HL-60 (cell line): ENCODE results near the gene KDM4C.

Source experiments
- DNase-seq, 2 experiments: peaks; one replicate each; pipeline ENCODE4 v3.0.0-alpha.2; 2010 to 2020; ENCODE audit warnings: low read depth in 1 of 2, low spot score in 1 of 2
- H3K27ac ChIP-seq: fragments of 250-450 bp; sonication (Bioruptor Pico); replicated peaks from 2 replicates; pipeline ENCODE4 v1.5.1; 2020; ENCODE audit warnings: mild to moderate bottlenecking, moderate library complexity
- H3K27me3 ChIP-seq: fragments of 250-450 bp; sonication (Bioruptor Pico); 2 replicates; pipeline ENCODE4 v1.5.1; 2021; ENCODE audit warnings: mild to moderate bottlenecking, moderate library complexity; ENCODE audit not compliant: insufficient read depth, poor library complexity, severe bottlenecking
- H3K4me3 ChIP-seq: replicated peaks from 2 replicates; pipeline ENCODE4 v1.5.1; 2011; ENCODE audit warnings: mild to moderate bottlenecking, control low read depth, low read length; ENCODE audit not compliant: insufficient read depth
- GABPA ChIP-seq: IDR thresholded peaks from 2 replicates; pipeline ENCODE4 v1.6.1; 2012; ENCODE audit warnings: low read depth
- POLR2AphosphoS5 ChIP-seq: IDR thresholded peaks from 2 replicates; pipeline ENCODE4 v1.6.1; 2012; ENCODE audit warnings: low read depth
- SPI1 ChIP-seq: IDR thresholded peaks from 2 replicates; pipeline ENCODE4 v1.6.1; 2012; ENCODE audit warnings: low read depth, mild to moderate bottlenecking, borderline replicate concordance
- TF ChIP-seq, protein P1 (sequence below): IDR thresholded peaks from 2 replicates; pipeline ENCODE4 v1.6.1; 2012; ENCODE audit warnings: low read depth; ENCODE audit not compliant: insufficient replicate concordance
- TF ChIP-seq, protein P2 (sequence below): IDR thresholded peaks from one replicate; pipeline ENCODE4 v1.5.1; 2011; ENCODE audit warnings: low read length, control low read depth, inconsistent platforms; ENCODE audit not compliant: insufficient read depth

The KDM4C gene

DNA sequence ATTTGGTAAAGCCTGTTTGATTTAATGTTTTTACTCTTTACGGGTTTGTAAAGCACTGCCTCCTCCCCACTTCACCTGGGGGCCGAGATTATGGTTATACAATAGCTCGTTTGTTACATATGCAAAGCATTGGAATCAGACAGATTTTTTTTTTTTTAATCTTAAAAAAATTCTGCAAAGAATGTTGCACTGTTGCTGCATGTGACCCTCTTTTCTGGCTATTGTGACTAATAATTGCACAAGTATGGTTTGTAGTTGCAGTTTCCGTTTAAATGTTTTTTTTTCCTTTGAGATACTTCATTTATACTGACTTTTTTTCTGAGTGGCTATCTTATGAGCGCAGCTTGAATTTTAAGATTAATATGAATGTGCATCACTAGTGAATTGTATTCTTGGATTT, 165.3 kb downstream of the KDM4C start:
- H3K27ac ChIP-seq = no peak overlapping the region
- H3K4me3 ChIP-seq = no peak overlapping the region
- DNase-seq = no peak
- no peak for TF ChIP-seq POLR2AphosphoS5
- TF ChIP-seq SPI1 = no peak
- TF ChIP-seq GABPA = no peak
- TF ChIP-seq, protein P1, sequence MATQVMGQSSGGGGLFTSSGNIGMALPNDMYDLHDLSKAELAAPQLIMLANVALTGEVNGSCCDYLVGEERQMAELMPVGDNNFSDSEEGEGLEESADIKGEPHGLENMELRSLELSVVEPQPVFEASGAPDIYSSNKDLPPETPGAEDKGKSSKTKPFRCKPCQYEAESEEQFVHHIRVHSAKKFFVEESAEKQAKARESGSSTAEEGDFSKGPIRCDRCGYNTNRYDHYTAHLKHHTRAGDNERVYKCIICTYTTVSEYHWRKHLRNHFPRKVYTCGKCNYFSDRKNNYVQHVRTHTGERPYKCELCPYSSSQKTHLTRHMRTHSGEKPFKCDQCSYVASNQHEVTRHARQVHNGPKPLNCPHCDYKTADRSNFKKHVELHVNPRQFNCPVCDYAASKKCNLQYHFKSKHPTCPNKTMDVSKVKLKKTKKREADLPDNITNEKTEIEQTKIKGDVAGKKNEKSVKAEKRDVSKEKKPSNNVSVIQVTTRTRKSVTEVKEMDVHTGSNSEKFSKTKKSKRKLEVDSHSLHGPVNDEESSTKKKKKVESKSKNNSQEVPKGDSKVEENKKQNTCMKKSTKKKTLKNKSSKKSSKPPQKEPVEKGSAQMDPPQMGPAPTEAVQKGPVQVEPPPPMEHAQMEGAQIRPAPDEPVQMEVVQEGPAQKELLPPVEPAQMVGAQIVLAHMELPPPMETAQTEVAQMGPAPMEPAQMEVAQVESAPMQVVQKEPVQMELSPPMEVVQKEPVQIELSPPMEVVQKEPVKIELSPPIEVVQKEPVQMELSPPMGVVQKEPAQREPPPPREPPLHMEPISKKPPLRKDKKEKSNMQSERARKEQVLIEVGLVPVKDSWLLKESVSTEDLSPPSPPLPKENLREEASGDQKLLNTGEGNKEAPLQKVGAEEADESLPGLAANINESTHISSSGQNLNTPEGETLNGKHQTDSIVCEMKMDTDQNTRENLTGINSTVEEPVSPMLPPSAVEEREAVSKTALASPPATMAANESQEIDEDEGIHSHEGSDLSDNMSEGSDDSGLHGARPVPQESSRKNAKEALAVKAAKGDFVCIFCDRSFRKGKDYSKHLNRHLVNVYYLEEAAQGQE = no peak
- TF ChIP-seq, protein P2, sequence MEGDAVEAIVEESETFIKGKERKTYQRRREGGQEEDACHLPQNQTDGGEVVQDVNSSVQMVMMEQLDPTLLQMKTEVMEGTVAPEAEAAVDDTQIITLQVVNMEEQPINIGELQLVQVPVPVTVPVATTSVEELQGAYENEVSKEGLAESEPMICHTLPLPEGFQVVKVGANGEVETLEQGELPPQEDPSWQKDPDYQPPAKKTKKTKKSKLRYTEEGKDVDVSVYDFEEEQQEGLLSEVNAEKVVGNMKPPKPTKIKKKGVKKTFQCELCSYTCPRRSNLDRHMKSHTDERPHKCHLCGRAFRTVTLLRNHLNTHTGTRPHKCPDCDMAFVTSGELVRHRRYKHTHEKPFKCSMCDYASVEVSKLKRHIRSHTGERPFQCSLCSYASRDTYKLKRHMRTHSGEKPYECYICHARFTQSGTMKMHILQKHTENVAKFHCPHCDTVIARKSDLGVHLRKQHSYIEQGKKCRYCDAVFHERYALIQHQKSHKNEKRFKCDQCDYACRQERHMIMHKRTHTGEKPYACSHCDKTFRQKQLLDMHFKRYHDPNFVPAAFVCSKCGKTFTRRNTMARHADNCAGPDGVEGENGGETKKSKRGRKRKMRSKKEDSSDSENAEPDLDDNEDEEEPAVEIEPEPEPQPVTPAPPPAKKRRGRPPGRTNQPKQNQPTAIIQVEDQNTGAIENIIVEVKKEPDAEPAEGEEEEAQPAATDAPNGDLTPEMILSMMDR = no peak
- no peaks in the 10 kb centered on the region for H3K27me3 ChIP-seq

DNA sequence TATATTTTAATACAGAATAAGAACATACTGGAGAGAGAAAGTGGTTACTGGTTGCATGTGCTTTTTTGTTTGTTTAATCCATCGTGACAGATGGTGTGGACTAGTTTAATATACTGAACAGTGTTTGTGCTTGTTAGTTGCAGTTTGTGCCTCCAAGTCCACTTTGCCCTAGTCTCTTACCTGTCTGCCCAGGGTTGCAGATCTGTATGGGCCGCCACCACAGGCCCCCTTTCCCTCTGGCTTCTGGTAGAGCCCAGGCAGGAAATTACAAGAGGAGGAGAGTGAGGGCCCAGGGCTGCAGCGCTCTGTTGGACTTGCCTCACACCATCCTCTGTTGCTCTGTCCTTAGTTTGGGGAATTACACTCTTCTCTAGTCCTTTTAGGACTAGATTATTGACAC, 166.4 kb downstream of the KDM4C start:
- Histone ChIP-seq H3K27ac (no peak overlapping the region), H3K4me3 (no peak overlapping the region)
- TF ChIP-seq POLR2AphosphoS5 = no peak
- TF ChIP-seq GABPA = no peak
- TF ChIP-seq SPI1 = no peak
- TF ChIP-seq, protein P1 = no peak
- TF ChIP-seq, protein P2 = no peak

DNA sequence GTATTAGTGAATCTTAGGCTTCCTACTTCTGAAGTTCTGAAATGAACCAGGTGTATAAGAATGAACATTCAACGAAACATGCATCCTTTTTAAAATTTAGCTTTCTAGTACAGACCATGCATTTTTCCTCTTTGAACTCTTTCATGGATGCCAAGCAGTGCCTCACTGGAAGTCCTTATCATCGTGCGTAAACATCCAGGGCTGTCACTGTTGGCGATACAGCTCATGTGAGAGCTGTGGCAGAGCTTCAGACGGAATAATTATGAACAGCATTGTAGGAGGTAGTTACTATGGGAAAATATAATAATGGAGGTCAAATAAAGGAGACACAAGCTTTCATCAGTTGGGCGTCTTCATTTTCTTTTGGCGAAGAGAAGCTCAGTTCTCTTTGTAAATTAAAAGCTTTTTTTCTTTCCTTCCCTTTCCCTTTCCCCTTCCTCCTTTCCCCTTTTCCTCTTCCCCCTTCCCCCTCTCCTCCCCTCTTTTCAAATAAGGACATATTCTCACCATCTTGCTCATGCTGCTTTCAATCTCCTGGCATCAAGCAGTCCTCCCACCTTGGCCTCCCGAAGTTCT, 167.3 kb downstream of the KDM4C start:
- Histone ChIP-seq H3K4me3 (no peak overlapping the region), H3K27me3 (no peaks in the 10 kb centered on the region), H3K27ac (no peak overlapping the region)
- TF ChIP-seq, protein P1 = no peak
- no peak for TF ChIP-seq SPI1
- no peak for TF ChIP-seq GABPA
- TF ChIP-seq, protein P2 = no peak
- TF ChIP-seq POLR2AphosphoS5 = no peak
- DNase-seq = no peak

More for the DNA sequence above, 166.4 kb downstream of the KDM4C start:
- DNase-seq = peak in 1 of 2 experiments; percentile 10
- H3K27me3 ChIP-seq = no peaks in the 10 kb centered on the region
